Stimulated activated CD4-positive, alpha-beta T cell treated with anti-CD3 and anti-CD28 coated beads, Interleukin-15, amount 100 ng/mL, for 1 hour (primary cell): ENCODE data around the gene APOA4.
"Not testable (repeated sequence)": the region's sequence is repeated elsewhere in the genome, so short reads cannot be mapped to it uniquely, and the experiment has no call there.

Source experiments
- DNase-seq, 2 donors: peaks; one replicate each; pipeline ENCODE4 v3.0.0-alpha.2; 2020; ENCODE audit warnings: low read depth in 1 of 2, low spot score in 1 of 2

The APOA4 gene

GRCh38 chr11:116807601-116808261 is 15.4 kb downstream of the APOA4 start:
- no peak for DNase-seq

- no peak for DNase-seq
Measured at GRCh38 chr11:116804001-116804400, 19.1 kb downstream of the APOA4 start.

- DNase-seq, result not testable (repeated sequence)
Measured at GRCh38 chr11:116801662-116802061, 21.4 kb downstream of the APOA4 start.

- DNase-seq, result no peak
Measured at GRCh38 chr11:116800610-116801009, 22.5 kb downstream of the APOA4 start.

- no peak for DNase-seq
Measured at GRCh38 chr11:116798368-116798767, 24.7 kb downstream of the APOA4 start.

GRCh38 chr11:116797816-116798215 is 25.3 kb downstream of the APOA4 start:
- no peak for DNase-seq

GRCh38 chr11:116796548-116796947 is 26.6 kb downstream of the APOA4 start:
- DNase-seq, result no peak

GRCh38 chr11:116794851-116795250 is 28.3 kb downstream of the APOA4 start:
- DNase-seq, result no peak

- no peak for DNase-seq
Measured at GRCh38 chr11:116793772-116794097, 29.4 kb downstream of the APOA4 start.

- DNase-seq, result no peak
Measured at GRCh38 chr11:116792869-116793771, 30.0 kb downstream of the APOA4 start.

- DNase-seq, result no peak
Measured at GRCh38 chr11:116792144-116792868, 30.8 kb downstream of the APOA4 start.

- DNase-seq, result no peak
Measured at GRCh38 chr11:116791813-116792143, 31.3 kb downstream of the APOA4 start, which contains the start of gene APOA5. APOA5 (minus strand) TSS chr11:116791879; CDS start chr11:116791860, 19 bp downstream.

GRCh38 chr11:116791002-116791812 is 31.9 kb downstream of the APOA4 start:
- peak; percentile 50 to 65 for DNase-seq

GRCh38 chr11:116790167-116791001 is 32.7 kb downstream of the APOA4 start:
- no peak for DNase-seq

- no peak for DNase-seq
Measured at GRCh38 chr11:116788975-116789374, 34.1 kb downstream of the APOA4 start.

- no peak for DNase-seq
Measured at GRCh38 chr11:116788534-116788933, 34.6 kb downstream of the APOA4 start.

- peak; percentile 69 to 73 for DNase-seq
Measured at GRCh38 chr11:116787786-116788486, 35.2 kb downstream of the APOA4 start, which contains the start of gene ZPR1. ZPR1 (minus strand) TSS chr11:116788023; CDS start chr11:116787990, 33 bp downstream.

- DNase-seq, result no peak
Measured at GRCh38 chr11:116787436-116787785, 35.7 kb downstream of the APOA4 start.

GRCh38 chr11:116786966-116787365 is 36.1 kb downstream of the APOA4 start:
- DNase-seq, result no peak
